CD4-positive, alpha-beta memory T cell (primary cell): Measurements from ENCODE around the gene IGFBP1. TPM values are rescaled to one million over a fixed set of nuclear protein-coding genes. Genes with fewer than 3 reads are reported as not detected.

Experiments
- CTCF ChIA-PET: fragments of 350-600 bp; sonication (Branson Sonifier 250); formaldehyde crosslinking; loops from one replicate; lab custom pipeline; 2021; ENCODE audit warnings: inconsistent platforms; ENCODE audit not compliant: partially characterized antibody; lab: Charles Lee
- POLR2A ChIA-PET: fragments of 350-600 bp; sonication (Branson Sonifier 250); formaldehyde crosslinking; loops from one replicate; lab custom pipeline; 2021; ENCODE audit not compliant: partially characterized antibody; lab: Charles Lee
- DNase-seq, 5 donors: peaks; one replicate each; pipeline versions ENCODE4 v3.0.0 to v3.0.0-alpha.2; 2020 to 2022; ENCODE audit warnings: mixed read lengths in 1 of 5
- H3K27ac ChIP-seq: one replicate; pipeline ENCODE4 v1.7.0; 2013; ENCODE audit warnings: low read depth, low read length
- H3K27me3 ChIP-seq: 2 replicates; pipeline ENCODE4 v1.7.0; 2013; ENCODE audit warnings: mild to moderate bottlenecking, low read length, moderate library complexity; ENCODE audit not compliant: insufficient read depth
- H3K36me3 ChIP-seq: 2 replicates; pipeline ENCODE4 v1.7.0; 2013; ENCODE audit warnings: mild to moderate bottlenecking, low read length, moderate library complexity; ENCODE audit not compliant: insufficient read depth
- H3K4me1 ChIP-seq: 2 replicates; pipeline ENCODE4 v1.7.0; 2013; ENCODE audit warnings: mild to moderate bottlenecking, low read length, moderate library complexity; ENCODE audit not compliant: insufficient read depth
- H3K4me3 ChIP-seq, 2 donors: one replicate each; pipeline ENCODE4 v1.7.0; 2013; ENCODE audit warnings: low read length in 2 of 2, mild to moderate bottlenecking in 1 of 2
- H3K9me3 ChIP-seq, 2 donors: one replicate each; pipeline ENCODE4 v1.7.0; 2013; ENCODE audit warnings: low read length in 2 of 2, control low read depth in 1 of 2; ENCODE audit not compliant: control insufficient read depth in 1 of 2
- H3K27ac Mint-ChIP-seq, 7 donors: one replicate each; pipeline ENCODE4 v1.8.0; 2020 to 2021; ENCODE audit warnings: mixed read lengths in 7 of 7, mild to moderate bottlenecking in 6 of 7, inconsistent platforms in 3 of 7, moderate library complexity in 3 of 7
- H3K27me3 Mint-ChIP-seq, 2 donors: one replicate each; pipeline ENCODE4 v1.8.0; 2020 to 2021; ENCODE audit warnings: mixed read lengths in 2 of 2
- H3K36me3 Mint-ChIP-seq, 2 donors: one replicate each; pipeline ENCODE4 v1.8.0; 2020 to 2021; ENCODE audit warnings: mixed read lengths in 2 of 2, inconsistent platforms in 1 of 2, mild to moderate bottlenecking in 1 of 2
- H3K4me1 Mint-ChIP-seq, 4 donors: one replicate each; pipeline ENCODE4 v1.8.0; 2020 to 2021; ENCODE audit warnings: mixed read lengths in 4 of 4, mild to moderate bottlenecking in 1 of 4
- H3K4me3 Mint-ChIP-seq, 8 donors: one replicate each; pipeline ENCODE4 v1.8.0; 2020 to 2021; ENCODE audit warnings: mixed read lengths in 8 of 8, mild to moderate bottlenecking in 7 of 8, moderate library complexity in 6 of 8, inconsistent platforms in 3 of 8
- H3K9me3 Mint-ChIP-seq, 8 donors: one replicate each; pipeline ENCODE4 v1.8.0; 2020 to 2021; ENCODE audit warnings: mixed read lengths in 8 of 8, mild to moderate bottlenecking in 5 of 8, inconsistent platforms in 3 of 8, moderate library complexity in 1 of 8
- intact Hi-C: fragments of 100-400 bp; cut with micrococcal nuclease; formaldehyde crosslinking; loops from one replicate; pipeline ENCODE4 v1.15.1; 2023
- polyA plus RNA-seq, 2 donors: library from polyadenylated mRNA; unstranded; fragments of 300-500 nt; fragmentation: Illumina TruSeq; gene quantifications; one replicate each; pipeline ENCODE4 v1.2.3, GENCODE V29; 2021
- total RNA-seq, 2 experiments: library from RNA; stranded (reverse); gene quantifications; one replicate each; pipeline ENCODE4 v1.2.3, GENCODE V29; 2021

The IGFBP1 gene
- total and polyA plus RNA-seq, 4 experiments from 2014 or later, result not detected

GRCh38 chr7:45909561-45909960, 21.3 kb downstream of the IGFBP1 start:
- intact Hi-C loops, result no loop called here
- ChIA-PET CTCF (no interaction called here), POLR2A (no interaction called here)
- Mint-ChIP-seq H3K36me3 (no peaks in the 10 kb centered on the region), H3K27me3 (no peaks in the 10 kb centered on the region), H3K4me1 (no peaks in the 10 kb centered on the region), H3K27ac (no peak overlapping the region), H3K9me3 (peaks cover 0 to 5% (median 0%) of the 10 kb centered on the region in 8 donors), H3K4me3 (no peak overlapping the region)
- Histone ChIP-seq H3K4me1 (no peaks in the 10 kb centered on the region), H3K4me3 (no peak overlapping the region), H3K27me3 (no peaks in the 10 kb centered on the region), H3K36me3 (no peaks in the 10 kb centered on the region), H3K9me3 (no peaks in the 10 kb centered on the region), H3K27ac (no peak overlapping the region)
- DNase-seq, result no peak

- no peak overlapping the region for H3K4me3 Mint-ChIP-seq
- intact Hi-C loops, result no loop called here
These were observed 22.6 kb downstream of the IGFBP1 start for GRCh38 chr7:45910855-45911254.

GRCh38 chr7:45911311-45911710, 23.0 kb downstream of the IGFBP1 start:
- Mint-ChIP-seq H3K4me1 (peaks cover 0 to 4% (median 0%) of the 10 kb centered on the region in 4 donors), H3K9me3 (no peaks in the 10 kb centered on the region), H3K27ac (no peak overlapping the region), H3K27me3 (peaks cover 2 to 3% of the 10 kb centered on the region in 2 donors), H3K4me3 (no peak overlapping the region), H3K36me3 (peaks cover 0 to 1% of the 10 kb centered on the region in 2 donors)
- POLR2A ChIA-PET, result no interaction called here
- no peaks in the 10 kb centered on the region for H3K36me3 ChIP-seq
- no peak for DNase-seq
- no peak overlapping the region for H3K27ac ChIP-seq
- no peaks in the 10 kb centered on the region for H3K27me3 ChIP-seq
- CTCF ChIA-PET, result no interaction called here
- H3K9me3 ChIP-seq, result no peaks in the 10 kb centered on the region
- intact Hi-C loops, result no loop called here
- H3K4me3 ChIP-seq, result no peak overlapping the region
- no peaks in the 10 kb centered on the region for H3K4me1 ChIP-seq

More at GRCh38 chr7:45910855-45911254, 22.6 kb downstream of the IGFBP1 start:
- POLR2A ChIA-PET, result no interaction called here
- Mint-ChIP-seq H3K27me3 (peaks cover 2% of the 10 kb centered on the region in 2 donors), H3K9me3 (no peaks in the 10 kb centered on the region), H3K27ac (no peak overlapping the region), H3K4me1 (peaks cover 0 to 2% (median 0%) of the 10 kb centered on the region in 4 donors), H3K36me3 (peaks cover 0 to 1% of the 10 kb centered on the region in 2 donors)
- no peak overlapping the region for H3K27ac ChIP-seq
- no peak overlapping the region for H3K4me3 ChIP-seq
- no peaks in the 10 kb centered on the region for H3K9me3 ChIP-seq
- CTCF ChIA-PET, result no interaction called here
- DNase-seq, result no peak
- no peaks in the 10 kb centered on the region for H3K36me3 ChIP-seq
- H3K27me3 ChIP-seq, result no peaks in the 10 kb centered on the region
- no peaks in the 10 kb centered on the region for H3K4me1 ChIP-seq

DNA sequence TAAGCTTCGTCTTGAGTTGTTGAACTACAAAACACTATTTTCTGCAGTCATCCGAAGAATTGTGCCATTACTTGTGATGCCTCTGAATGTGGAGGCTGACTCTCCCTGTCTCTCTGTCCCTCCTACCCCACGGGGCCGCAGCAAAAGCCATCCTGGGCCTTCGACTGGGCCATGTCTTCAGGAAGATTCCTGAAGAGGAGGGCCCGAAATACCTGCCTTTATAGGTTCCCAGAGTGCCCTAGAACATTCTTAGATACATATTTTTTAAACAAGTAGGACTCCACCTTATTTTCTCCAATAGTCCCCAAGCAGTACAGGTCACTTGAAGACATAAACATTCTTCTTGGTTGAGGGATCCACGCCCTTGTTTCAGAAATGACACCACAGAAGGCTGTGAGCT, 24.7 kb downstream of the IGFBP1 start:
- Mint-ChIP-seq H3K36me3 (peaks cover 0 to 2% of the 10 kb centered on the region in 2 donors), H3K27me3 (peaks cover 4 to 10% of the 10 kb centered on the region in 2 donors), H3K27ac (no peak overlapping the region), H3K4me3 (no peak overlapping the region), H3K9me3 (no peaks in the 10 kb centered on the region), H3K4me1 (peaks cover 0 to 12% (median 5%) of the 10 kb centered on the region in 4 donors)
- Histone ChIP-seq H3K9me3 (no peaks in the 10 kb centered on the region), H3K36me3 (no peaks in the 10 kb centered on the region), H3K27me3 (no peaks in the 10 kb centered on the region), H3K4me3 (no peak overlapping the region), H3K4me1 (peaks cover 3% of the 10 kb centered on the region), H3K27ac (no peak overlapping the region)
- ChIA-PET POLR2A (no interaction called here), CTCF (interaction anchor here (1.6 to 1.8 kb wide), 2 partner anchors 9 to 11 kb away, joined by 4 to 7 read pairs; no protein-coding TSS in a partner anchor)
- intact Hi-C loops, result no loop called here
- no peak for DNase-seq

- intact Hi-C loops, result loop anchor here (5.0 kb wide), 1 partner anchor 1902 kb away; no protein-coding TSS in a partner anchor
- CTCF ChIA-PET, result no interaction called here
- Histone ChIP-seq H3K27ac (no peak overlapping the region), H3K9me3 (no peaks in the 10 kb centered on the region), H3K27me3 (peaks cover 7% of the 10 kb centered on the region), H3K4me3 (no peak overlapping the region), H3K4me1 (peaks cover 18% of the 10 kb centered on the region), H3K36me3 (no peaks in the 10 kb centered on the region)
- H3K4me3 Mint-ChIP-seq, result no peak overlapping the region
- peaks cover 11 to 22% of the 10 kb centered on the region in 2 donors for H3K27me3 Mint-ChIP-seq
- H3K4me1 Mint-ChIP-seq, result peaks cover 3 to 27% (median 10%) of the 10 kb centered on the region in 4 donors
- H3K27ac Mint-ChIP-seq, result no peak overlapping the region
- peaks cover 0 to 2% of the 10 kb centered on the region in 2 donors for H3K36me3 Mint-ChIP-seq
- POLR2A ChIA-PET, result no interaction called here
- DNase-seq, result no peak
- H3K9me3 Mint-ChIP-seq, result no peaks in the 10 kb centered on the region
These were observed 26.6 kb downstream of the IGFBP1 start for GRCh38 chr7:45914911-45915310.

DNA sequence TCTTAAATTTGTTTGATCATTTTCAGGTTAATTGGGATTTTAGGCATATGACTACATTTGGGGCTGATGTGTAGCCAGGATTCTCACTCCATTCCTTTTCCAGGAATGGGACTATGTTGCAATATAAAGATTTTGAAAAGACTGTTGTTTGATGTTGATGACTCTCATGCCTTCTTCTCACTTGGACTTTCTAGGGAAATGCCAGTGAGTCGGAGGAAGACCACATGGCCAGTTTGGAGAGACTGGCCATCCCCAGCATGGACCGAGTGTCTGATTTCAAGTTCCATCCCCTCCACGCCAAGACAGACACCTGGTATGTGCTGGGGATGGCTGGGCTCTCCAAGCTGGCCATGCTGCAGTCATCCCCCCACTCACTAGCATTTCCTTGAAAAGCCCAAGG, 27.3 kb downstream of the IGFBP1 start:
- peaks cover 15 to 27% of the 10 kb centered on the region in 2 donors for H3K27me3 Mint-ChIP-seq
- peaks cover 0 to 2% of the 10 kb centered on the region in 2 donors for H3K36me3 Mint-ChIP-seq
- peaks cover 3 to 33% (median 12%) of the 10 kb centered on the region in 4 donors for H3K4me1 Mint-ChIP-seq

DNA sequence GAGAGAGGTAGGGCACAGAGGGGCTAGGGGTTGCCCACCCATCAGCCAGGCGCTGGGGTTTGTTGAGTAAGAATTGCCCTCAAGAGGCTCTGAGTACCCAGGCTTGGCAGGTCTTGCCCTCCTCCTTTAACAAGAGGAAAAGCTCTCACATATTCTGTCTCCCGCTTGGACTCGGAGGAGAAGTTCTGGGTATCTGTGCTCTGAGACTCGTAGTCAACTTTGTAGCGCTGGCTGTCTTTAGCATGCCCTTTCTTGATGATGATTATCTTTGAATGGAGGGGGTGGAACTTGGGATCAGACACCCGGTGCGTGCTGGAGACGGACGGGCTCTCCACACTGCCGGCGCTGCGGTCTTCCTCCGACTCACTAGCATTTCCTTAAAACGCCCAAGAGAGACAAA, 28.8 kb downstream of the IGFBP1 start:
- no peak overlapping the region for H3K27ac ChIP-seq
- ChIA-PET POLR2A (no interaction called here), CTCF (interaction anchor here (1.1 to 3.2 kb wide), 7 partner anchors 8 to 1175 kb away, joined by 3 to 12 read pairs (median 9); no protein-coding TSS in a partner anchor)
- Mint-ChIP-seq H3K27ac (no peak overlapping the region), H3K4me3 (no peak overlapping the region), H3K36me3 (peaks cover 0 to 2% of the 10 kb centered on the region in 2 donors), H3K9me3 (no peaks in the 10 kb centered on the region), H3K4me1 (peaks cover 3 to 39% (median 16%) of the 10 kb centered on the region in 4 donors), H3K27me3 (peaks cover 19 to 27% of the 10 kb centered on the region in 2 donors)
- intact Hi-C loops, result loop anchor here (1.0 to 5.0 kb wide), 2 partner anchors 1171 to 1900 kb away; no protein-coding TSS in a partner anchor
- peaks cover 9% of the 10 kb centered on the region for H3K27me3 ChIP-seq
- H3K4me1 ChIP-seq, result peaks cover 26% of the 10 kb centered on the region
- DNase-seq, result no peak
- H3K4me3 ChIP-seq, result no peak overlapping the region
- H3K36me3 ChIP-seq, result no peaks in the 10 kb centered on the region
- H3K9me3 ChIP-seq, result no peaks in the 10 kb centered on the region

More for the DNA sequence above, 27.3 kb downstream of the IGFBP1 start:
- no peaks in the 10 kb centered on the region for H3K36me3 ChIP-seq
- no peak for DNase-seq
- H3K27ac ChIP-seq, result no peak overlapping the region
- H3K9me3 ChIP-seq, result no peaks in the 10 kb centered on the region
- H3K4me1 ChIP-seq, result peaks cover 18% of the 10 kb centered on the region
- no peak overlapping the region for H3K4me3 Mint-ChIP-seq
- ChIA-PET CTCF (no interaction called here), POLR2A (no interaction called here)
- no peak overlapping the region for H3K27ac Mint-ChIP-seq
- H3K27me3 ChIP-seq, result peaks cover 9% of the 10 kb centered on the region
- H3K4me3 ChIP-seq, result no peak overlapping the region
- intact Hi-C loops, result loop anchor here (5.0 kb wide), 1 partner anchor 1902 kb away; no protein-coding TSS in a partner anchor
- no peaks in the 10 kb centered on the region for H3K9me3 Mint-ChIP-seq
